ENCODE measurements around the gene ARMC12. TPM values are rescaled to one million over a fixed set of nuclear protein-coding genes. Genes with fewer than 3 reads are reported as not detected.
A peak's percentile ranks its signal among the peaks of the same experiment; 100 is the strongest.
"Not testable (repeated sequence)": the region's sequence is repeated elsewhere in the genome, so short reads cannot be mapped to it uniquely, and the experiment has no call there.

The ARMC12 gene
- total RNA-seq, 1 experiment from 2014 or later, result not detected

- H3K4me3 ChIP-seq, result no peak overlapping the region
Observed at GRCh38 chr6:35725721-35726438, 11.0 kb upstream of the ARMC12 start.

GRCh38 chr6:35727231-35727934 is 9.4 kb upstream of the ARMC12 start:
- H3K4me1 ChIP-seq, result peaks cover 20% of the 10 kb centered on the region
- peak overlapping the region; percentile 63 for H3K4me3 ChIP-seq
- H3K27me3 ChIP-seq, result peaks cover 4% of the 10 kb centered on the region; the same call in 1 of the 2 replicates
- peak; percentile 76 for DNase-seq
- H3K36me3 ChIP-seq, result no peaks in the 10 kb centered on the region
- no peaks in the 10 kb centered on the region for H3K9me3 ChIP-seq (replicated peaks)
- peak overlapping the region; percentile 44; the same call in 1 of the 2 replicates for H3K27ac ChIP-seq

More at GRCh38 chr6:35725721-35726438, 11.0 kb upstream of the ARMC12 start:
- Histone ChIP-seq H3K4me1 (peaks cover 18% of the 10 kb centered on the region), H3K27me3 (peaks cover 4% of the 10 kb centered on the region; the same call in 1 of the 2 replicates), H3K36me3 (no peaks in the 10 kb centered on the region), H3K9me3 (replicated peaks) (no peaks in the 10 kb centered on the region), H3K27ac (no peak overlapping the region)
- DNase-seq, result no peak

DNA sequence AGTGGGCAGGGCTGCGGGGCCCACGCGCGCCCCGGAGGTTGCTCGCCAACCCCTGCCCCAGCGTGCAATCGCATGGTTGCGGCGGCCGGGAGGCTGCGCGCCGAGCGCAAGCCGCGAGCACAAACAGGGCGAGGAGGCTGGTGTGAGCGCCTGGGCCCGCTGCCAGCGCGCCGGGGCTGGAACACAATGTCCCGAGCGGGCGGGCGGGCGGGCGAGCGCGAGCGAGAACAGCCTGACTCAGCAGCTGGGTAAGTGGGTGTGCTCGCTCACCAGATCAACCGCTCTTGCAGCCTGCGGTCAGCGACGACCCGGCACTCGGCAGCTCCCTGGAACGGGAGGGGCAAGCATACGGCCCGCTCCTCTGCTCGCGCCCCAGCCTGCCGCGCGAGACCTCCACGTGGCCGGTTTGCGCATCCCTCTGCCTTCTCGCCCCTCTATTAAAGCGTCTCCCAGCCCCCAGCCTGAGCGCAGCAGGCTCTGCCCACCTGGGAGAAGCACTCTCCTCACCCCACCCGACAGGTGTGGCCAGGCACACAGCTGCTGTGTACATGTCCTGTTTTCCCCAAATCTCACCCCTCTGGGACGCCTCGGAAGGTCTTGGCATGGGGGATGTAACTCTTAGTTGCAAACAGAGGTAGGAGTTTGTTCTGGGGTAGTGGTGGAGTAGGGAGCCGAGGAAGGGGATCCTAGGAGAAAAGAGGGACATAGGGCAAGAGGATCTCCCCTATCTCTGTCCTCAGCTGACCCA is 8.7 kb upstream of the ARMC12 start:
- Histone ChIP-seq H3K4me1 (peaks cover 26% of the 10 kb centered on the region), H3K27ac (peak overlapping the region; percentile 44; the same call in 1 of the 2 replicates), H3K36me3 (no peaks in the 10 kb centered on the region), H3K27me3 (peaks cover 4% of the 10 kb centered on the region; the same call in 1 of the 2 replicates), H3K9me3 (replicated peaks) (no peaks in the 10 kb centered on the region), H3K4me3 (peak overlapping the region; percentile 63)
- DNase-seq, result peak; percentile 80 to 85

DNA sequence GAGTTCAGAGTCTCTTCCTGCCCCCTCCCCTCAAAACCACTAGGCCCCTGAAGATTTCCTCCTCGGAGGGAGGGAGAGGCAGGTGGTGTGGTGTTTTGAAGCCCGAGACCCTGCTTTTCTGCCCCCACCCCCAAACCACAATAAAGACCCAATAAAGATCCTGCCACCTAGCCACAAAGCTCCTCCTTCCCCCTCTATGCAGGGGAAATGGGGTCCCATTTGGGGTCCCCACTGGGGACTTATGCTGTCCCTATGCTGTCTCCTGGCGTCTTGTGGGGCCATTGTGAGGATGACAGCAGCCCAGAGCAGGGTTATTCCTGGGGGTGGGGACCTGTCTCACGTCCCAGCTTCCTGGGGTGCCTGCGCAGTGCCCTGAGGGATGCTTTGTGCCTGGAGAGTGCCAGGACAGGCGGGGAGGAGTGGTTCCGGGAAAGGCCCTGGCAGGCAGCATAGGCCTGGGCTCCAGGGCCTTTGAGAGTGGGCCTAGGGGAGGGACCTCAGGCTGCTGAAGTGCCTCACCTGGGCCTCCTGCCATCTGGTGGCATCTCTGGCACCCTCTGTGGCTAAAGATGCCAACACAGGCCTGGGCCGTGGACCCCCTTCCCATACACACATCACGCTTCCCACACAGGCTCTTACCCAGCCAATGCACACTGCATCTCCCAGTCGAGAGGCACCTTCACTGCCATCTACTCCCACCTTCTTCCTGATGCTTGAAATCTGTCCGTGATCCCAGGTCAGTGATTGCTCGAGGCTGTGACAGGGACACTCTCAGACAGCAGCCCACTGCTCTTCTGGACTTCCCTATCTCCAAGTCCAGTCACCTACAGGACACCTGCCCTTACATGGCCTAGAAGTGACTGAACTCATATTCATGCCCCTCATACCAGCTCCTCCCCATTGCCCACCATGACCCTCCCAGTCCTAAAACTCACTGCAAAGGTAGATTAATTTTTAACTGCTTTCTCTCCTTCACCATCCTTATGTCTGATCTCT is 7.9 kb upstream of the ARMC12 start:
- Histone ChIP-seq H3K36me3 (no peaks in the 10 kb centered on the region), H3K4me1 (peaks cover 27% of the 10 kb centered on the region), H3K9me3 (replicated peaks) (no peaks in the 10 kb centered on the region), H3K4me3 (peak overlapping the region; percentile 63; the same call in 1 of the 2 replicates), H3K27ac (no peak overlapping the region), H3K27me3 (peaks cover 4% of the 10 kb centered on the region; the same call in 1 of the 2 replicates)
- no peak for DNase-seq

- peaks cover 27% of the 10 kb centered on the region for H3K4me1 ChIP-seq
- no peak for DNase-seq
Observed at GRCh38 chr6:35729722-35730121, 7.1 kb upstream of the ARMC12 start.

GRCh38 chr6:35730745-35731413 is 6.0 kb upstream of the ARMC12 start:
- Histone ChIP-seq H3K9me3 (replicated peaks) (no peaks in the 10 kb centered on the region), H3K27ac (no peak overlapping the region), H3K4me1 (peaks cover 27% of the 10 kb centered on the region), H3K4me3 (peak overlapping the region; percentile 67), H3K27me3 (peaks cover 4% of the 10 kb centered on the region; the same call in 1 of the 2 replicates), H3K36me3 (no peaks in the 10 kb centered on the region)
- DNase-seq, result no peak

More at GRCh38 chr6:35729722-35730121, 7.1 kb upstream of the ARMC12 start:
- Histone ChIP-seq H3K4me3 (no peak overlapping the region), H3K9me3 (replicated peaks) (no peaks in the 10 kb centered on the region), H3K36me3 (no peaks in the 10 kb centered on the region), H3K27ac (no peak overlapping the region), H3K27me3 (peaks cover 4% of the 10 kb centered on the region; the same call in 1 of the 2 replicates)

- Histone ChIP-seq H3K36me3 (no peaks in the 10 kb centered on the region), H3K4me3 (peak overlapping the region; percentile 67), H3K9me3 (replicated peaks) (no peaks in the 10 kb centered on the region), H3K27me3 (peaks cover 4% of the 10 kb centered on the region; the same call in 1 of the 2 replicates), H3K4me1 (peaks cover 26% of the 10 kb centered on the region), H3K27ac (peak overlapping the region; percentile 69)
- peak; percentile 85 to 88 for DNase-seq
Observed at GRCh38 chr6:35731414-35731735, 5.5 kb upstream of the ARMC12 start.

GRCh38 chr6:35731736-35732532 is 4.9 kb upstream of the ARMC12 start:
- Histone ChIP-seq H3K4me1 (peaks cover 20% of the 10 kb centered on the region), H3K27ac (peak overlapping the region; percentile 69), H3K27me3 (no peaks in the 10 kb centered on the region; the same call in 1 of the 2 replicates), H3K36me3 (no peaks in the 10 kb centered on the region), H3K4me3 (peak overlapping the region; percentile 67), H3K9me3 (replicated peaks) (no peaks in the 10 kb centered on the region)
- peak; percentile 81 to 82 for DNase-seq

DNA sequence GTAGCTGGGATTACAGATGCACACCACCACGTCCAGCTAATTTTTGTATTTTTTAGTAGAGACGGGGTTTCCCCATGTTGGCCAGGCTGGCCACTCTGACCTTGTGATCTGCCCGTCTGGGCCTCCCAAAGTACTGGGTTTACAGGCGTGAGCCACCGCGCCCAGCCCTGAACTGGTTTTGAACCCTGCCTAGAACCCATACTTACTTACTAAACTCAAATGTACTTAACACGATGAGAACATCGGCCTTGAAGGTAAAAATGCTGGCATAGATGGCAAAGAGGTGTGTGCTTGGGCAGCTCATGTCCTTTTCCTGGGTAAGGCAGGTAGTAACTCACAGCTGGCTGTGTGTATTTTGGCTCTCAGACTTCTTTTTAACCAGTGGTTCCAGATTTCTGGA is 3.2 kb upstream of the ARMC12 start:
- no peaks in the 10 kb centered on the region for H3K9me3 ChIP-seq (replicated peaks)
- H3K36me3 ChIP-seq, result no peaks in the 10 kb centered on the region
- no peak for DNase-seq
- no peak overlapping the region for H3K4me3 ChIP-seq
- no peaks in the 10 kb centered on the region; the same call in 1 of the 2 replicates for H3K27me3 ChIP-seq
- H3K4me1 ChIP-seq, result peaks cover 11% of the 10 kb centered on the region
- H3K27ac ChIP-seq, result no peak overlapping the region

GRCh38 chr6:35734319-35734718 is 2.5 kb upstream of the ARMC12 start:
- not testable (repeated sequence) for H3K4me1 ChIP-seq; H3K4me3 ChIP-seq; H3K27me3 ChIP-seq; DNase-seq; H3K27ac ChIP-seq; H3K36me3 ChIP-seq; H3K9me3 ChIP-seq (replicated peaks)

GRCh38 chr6:35735452-35735851 is 1.4 kb upstream of the ARMC12 start:
- H3K27ac ChIP-seq, result no peak overlapping the region
- peaks cover 9% of the 10 kb centered on the region for H3K4me1 ChIP-seq
- H3K36me3 ChIP-seq, result no peaks in the 10 kb centered on the region
- peaks cover 3% of the 10 kb centered on the region; the same call in 1 of the 2 replicates for H3K27me3 ChIP-seq
- no peak for DNase-seq
- H3K9me3 ChIP-seq (replicated peaks), result no peaks in the 10 kb centered on the region
- H3K4me3 ChIP-seq, result no peak overlapping the region

GRCh38 chr6:35736253-35736894 is 458 bp upstream of the ARMC12 start:
- Histone ChIP-seq H3K4me1 (peaks cover 9% of the 10 kb centered on the region), H3K36me3 (no peaks in the 10 kb centered on the region), H3K27ac (no peak overlapping the region), H3K9me3 (replicated peaks) (no peaks in the 10 kb centered on the region), H3K4me3 (no peak overlapping the region), H3K27me3 (peaks cover 3% of the 10 kb centered on the region; the same call in 1 of the 2 replicates)
- DNase-seq, result peak; percentile 48 to 81

Data from SJCRH30 (cell line).